Bronchial epithelial cell (primary cell): ENCODE results near the gene USP11. TPM values are rescaled to one million over a fixed set of nuclear protein-coding genes. Genes with fewer than 3 reads are reported as not detected.

ENCODE experiments used
- DNase-seq: peaks from one replicate; pipeline ENCODE4 v3.0.0-alpha.2; 2010; ENCODE audit warnings: low read depth
- FAIRE-seq: peaks from 2 replicates; lab custom pipeline; 2011; peaks lifted over from hg19 to GRCh38; lab: Jason Lieb, UNC
- H3K27me3 ChIP-seq: 2 replicates; pipeline ENCODE4 v1.5.1; 2011; ENCODE audit warnings: low read length; ENCODE audit not compliant: control insufficient read depth, insufficient read depth
- H3K36me3 ChIP-seq: 2 replicates; pipeline ENCODE4 v1.5.1; 2011; ENCODE audit warnings: low read length; ENCODE audit not compliant: control insufficient read depth, insufficient read depth
- H3K4me3 ChIP-seq: 2 replicates; pipeline ENCODE4 v1.5.1; 2011; ENCODE audit warnings: mild to moderate bottlenecking, low read depth, low read length, control low read depth
- CTCF ChIP-seq: IDR thresholded peaks from 2 replicates; pipeline ENCODE4 v1.5.1; 2011; ENCODE audit warnings: mild to moderate bottlenecking, moderate library complexity, low read length, control low read depth, inconsistent platforms; ENCODE audit not compliant: insufficient read depth, severe bottlenecking
- total RNA-seq: library from RNA; depleted of rRNA; stranded (reverse); fragments of >200 nt; gene quantifications from 2 replicates; pipeline ENCODE4 v1.2.1, GENCODE V29; 2014

The USP11 gene
- total RNA-seq, 1 donor from 2014 or later, result 6.1 TPM

DNA sequence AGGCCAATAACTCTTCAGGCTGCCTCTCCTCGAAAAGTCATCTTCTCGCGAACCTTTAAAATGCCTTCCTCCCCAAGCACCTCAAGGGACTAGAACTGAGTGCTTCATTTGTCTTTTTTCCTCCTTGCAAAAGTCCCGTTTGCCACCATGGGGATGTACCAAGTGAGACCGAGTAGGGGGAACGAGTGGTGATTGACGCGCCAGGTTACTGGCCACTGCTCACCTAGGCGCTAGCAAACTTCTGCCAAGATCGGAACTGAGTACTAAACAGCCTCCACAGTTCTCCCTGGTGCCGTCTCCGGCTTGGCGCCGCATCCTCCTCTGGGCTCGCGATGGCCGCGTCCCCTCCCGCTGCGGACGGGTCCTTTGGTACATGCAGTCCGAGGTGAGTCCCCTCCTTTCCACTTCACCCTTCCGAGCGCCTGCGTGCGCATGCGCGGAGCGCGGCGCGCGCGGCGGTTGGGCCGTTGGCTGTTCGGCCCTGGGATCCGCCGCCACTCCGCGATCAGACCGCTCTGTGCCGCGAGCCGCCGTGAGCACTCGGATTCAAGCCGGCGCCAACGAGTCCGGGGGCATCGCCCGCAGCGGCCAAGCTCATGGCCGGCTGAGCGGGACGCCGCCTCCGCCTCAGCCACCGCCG is 14.4 kb upstream of the USP11 start, which contains the start of gene CDK16:
CDK16 (plus strand) TSS at position 402 of the 640 bp plus-strand sequence. CDS start 4,877 bp downstream, outside the sequence.
- no peaks in the 10 kb centered on the region for H3K27me3 ChIP-seq

DNA sequence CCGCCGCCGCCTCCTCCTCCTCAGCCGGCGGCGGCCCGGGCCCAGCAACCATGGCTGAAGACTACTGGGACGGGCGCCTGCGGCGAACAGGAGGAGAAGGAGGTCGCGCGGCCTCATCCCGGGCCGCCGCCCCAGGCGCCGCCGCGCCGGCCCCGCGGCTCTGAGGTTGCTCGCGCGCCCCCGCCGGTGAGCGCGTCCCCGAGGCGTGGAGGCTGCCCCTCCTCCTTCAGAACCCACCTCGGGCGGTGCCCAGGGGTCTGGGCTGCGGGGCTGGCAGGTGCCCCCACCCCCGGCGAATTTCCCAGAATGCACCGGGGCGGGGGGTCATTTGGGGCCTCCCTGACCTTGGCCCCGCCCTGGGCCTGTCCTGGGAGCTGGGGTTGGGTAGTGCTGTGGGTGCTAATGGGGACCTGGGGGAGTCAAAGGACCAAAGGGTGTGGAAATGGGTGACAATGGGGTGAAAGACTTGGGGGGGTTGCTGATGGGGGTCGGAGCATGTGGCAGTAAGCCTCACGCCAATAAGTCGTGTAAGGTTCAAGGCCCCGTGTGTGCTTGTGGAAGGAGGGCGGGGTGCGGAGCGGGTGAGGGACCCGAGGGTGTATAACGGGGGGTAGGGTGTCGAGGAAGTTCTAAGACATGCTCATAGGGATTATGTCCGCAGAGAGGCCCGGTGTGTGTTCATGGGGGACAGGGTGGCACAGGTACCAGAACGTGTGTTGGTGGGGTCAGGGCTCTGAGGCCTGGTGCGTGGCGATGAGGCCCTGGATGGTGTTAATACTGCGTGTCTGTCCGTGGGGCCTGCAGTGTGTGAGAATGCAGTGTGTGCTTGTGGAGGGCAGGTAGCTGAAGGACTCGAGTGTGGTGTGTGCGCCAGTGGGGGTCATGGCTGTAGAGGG is 13.6 kb upstream of the USP11 start:
- FAIRE-seq, result no peak
- Histone ChIP-seq H3K27me3 (no peaks in the 10 kb centered on the region), H3K36me3 (peaks cover 11% of the 10 kb centered on the region), H3K4me3 (peak overlapping the region; percentile 70)
- no peak for DNase-seq
- TF ChIP-seq CTCF, result no peak

More for the DNA sequence above, 14.4 kb upstream of the USP11 start, which contains the start of gene CDK16:
- peaks cover 6% of the 10 kb centered on the region for H3K36me3 ChIP-seq
- DNase-seq (peak; percentile 41), FAIRE-seq (no peak)
- no peak for TF ChIP-seq CTCF
- peak within 1 kb of the TSS; percentile 70 for H3K4me3 ChIP-seq

DNA sequence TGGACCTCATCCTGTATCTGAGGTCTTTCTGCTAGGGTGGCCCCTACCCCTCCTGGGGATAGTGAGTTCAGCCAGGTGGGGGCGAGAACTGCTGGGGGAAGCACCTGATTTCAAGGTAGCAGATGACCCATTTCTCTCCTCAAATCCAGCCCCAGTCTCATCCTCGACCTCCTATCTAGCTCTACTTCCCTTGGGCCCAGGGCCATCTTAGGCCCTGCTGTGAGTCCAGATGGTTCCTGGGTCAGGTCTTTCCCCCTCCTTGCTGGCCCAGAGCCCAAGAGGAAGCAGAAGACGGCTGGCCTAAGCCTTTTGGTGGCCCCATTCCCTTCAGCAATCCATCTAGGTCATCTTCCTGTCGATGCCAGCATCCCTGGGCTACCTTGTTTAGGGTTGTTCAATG is 11.1 kb upstream of the USP11 start:
- H3K4me3 ChIP-seq, result no peak overlapping the region
- peaks cover 14% of the 10 kb centered on the region for H3K36me3 ChIP-seq
- no peak for TF ChIP-seq CTCF
- FAIRE-seq (no peak), DNase-seq (no peak)
- H3K27me3 ChIP-seq, result no peaks in the 10 kb centered on the region

DNA sequence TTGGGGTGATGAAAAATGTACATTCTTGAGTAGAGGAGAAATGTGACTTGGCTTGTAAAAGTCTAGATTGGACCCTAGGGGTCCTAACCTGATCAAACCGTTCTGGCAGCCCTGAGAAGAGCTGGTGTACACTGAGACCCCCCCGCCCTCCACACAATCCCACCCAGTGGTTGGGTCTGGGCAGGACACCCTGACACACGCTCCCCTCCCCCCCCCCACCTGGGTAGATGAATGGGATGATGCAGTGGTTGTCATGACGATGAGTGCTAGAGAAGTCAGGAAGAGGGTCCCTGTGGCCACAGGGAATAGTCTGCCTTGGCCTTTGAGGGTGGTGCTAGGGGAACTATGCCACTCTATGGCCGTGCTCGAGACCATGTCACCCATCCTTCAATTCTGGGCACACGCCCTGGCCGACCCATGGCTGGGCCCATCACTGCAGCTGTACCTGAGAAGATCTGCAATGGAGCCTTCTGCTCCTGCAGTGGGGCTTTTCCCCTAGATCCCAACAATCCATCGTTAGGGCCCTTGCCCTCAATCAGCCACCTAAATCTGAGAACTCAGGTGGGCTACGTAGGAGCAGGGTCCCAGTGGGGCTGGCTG is 10.0 kb upstream of the USP11 start:
- H3K27me3 ChIP-seq, result no peaks in the 10 kb centered on the region
- DNase-seq (no peak), FAIRE-seq (no peak)
- no peak overlapping the region for H3K4me3 ChIP-seq
- TF ChIP-seq CTCF, result no peak
- H3K36me3 ChIP-seq, result peaks cover 14% of the 10 kb centered on the region

DNA sequence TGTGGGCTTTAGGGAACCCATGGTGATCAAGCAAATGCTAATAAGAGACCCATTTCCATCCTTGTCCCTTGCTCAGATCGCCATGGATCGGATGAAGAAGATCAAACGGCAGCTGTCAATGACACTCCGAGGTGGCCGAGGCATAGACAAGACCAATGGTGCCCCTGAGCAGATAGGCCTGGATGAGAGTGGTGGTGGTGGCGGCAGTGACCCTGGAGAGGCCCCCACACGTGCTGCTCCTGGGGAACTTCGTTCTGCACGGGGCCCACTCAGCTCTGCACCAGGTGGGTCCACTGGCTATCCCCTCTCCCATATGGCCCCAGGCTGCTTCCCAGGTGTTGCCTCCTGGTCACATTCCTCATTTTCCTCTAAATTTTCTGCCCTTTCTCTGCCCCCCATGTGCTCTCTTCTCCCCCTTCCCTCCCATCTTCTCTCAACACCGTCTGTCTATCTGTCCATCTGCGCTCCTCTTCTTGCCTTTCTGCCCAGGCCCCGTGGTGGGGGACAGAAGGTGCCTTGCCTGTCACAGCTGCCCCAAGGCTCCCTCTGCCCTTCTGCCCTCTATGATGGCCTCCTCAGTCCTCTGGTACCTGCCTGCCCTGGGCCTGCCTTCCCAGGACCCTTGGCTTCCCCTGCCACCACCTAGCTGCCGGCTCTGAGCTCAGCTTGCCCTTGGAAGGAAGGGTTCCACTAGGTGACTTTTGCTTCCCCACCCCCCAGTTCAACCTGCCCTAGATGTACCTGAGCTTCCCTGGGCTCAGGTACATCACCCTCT is 9.1 kb upstream of the USP11 start:
- no peak overlapping the region for H3K4me3 ChIP-seq
- no peak for DNase-seq
- H3K27me3 ChIP-seq, result no peaks in the 10 kb centered on the region
- no peak for TF ChIP-seq CTCF
- no peak for FAIRE-seq
- peaks cover 14% of the 10 kb centered on the region for H3K36me3 ChIP-seq
